ENCODE results near the gene EPHB2. TPM values are rescaled to one million over a fixed set of nuclear protein-coding genes. Genes with fewer than 3 reads are reported as not detected.

EPHB2 gene
- total RNA-seq, 6 experiments from 2014 or later: 13.1 to 36.4 (median 30.9) TPM

GRCh38 chr1:22751124-22751531 lies 40.5 kb downstream of the EPHB2 start:
- Mint-ChIP-seq H3K4me1 (ENCODE audit: low read depth) (peaks cover 62% of the 10 kb centered on the region), H3K36me3 (ENCODE audit: low read depth) (no peaks in the 10 kb centered on the region), H3K27ac (peak overlapping the region; percentile 96), H3K9me3 (no peaks in the 10 kb centered on the region), H3K27me3 (ENCODE audit: insufficient read depth) (peaks cover 2% of the 10 kb centered on the region; the same call in 1 of the 2 replicates), H3K4me3 (no peak overlapping the region)
- no peak for DNase-seq
- TF ChIP-seq CTCF (IDR thresholded peaks at IDR 0.05): no peak

DNA sequence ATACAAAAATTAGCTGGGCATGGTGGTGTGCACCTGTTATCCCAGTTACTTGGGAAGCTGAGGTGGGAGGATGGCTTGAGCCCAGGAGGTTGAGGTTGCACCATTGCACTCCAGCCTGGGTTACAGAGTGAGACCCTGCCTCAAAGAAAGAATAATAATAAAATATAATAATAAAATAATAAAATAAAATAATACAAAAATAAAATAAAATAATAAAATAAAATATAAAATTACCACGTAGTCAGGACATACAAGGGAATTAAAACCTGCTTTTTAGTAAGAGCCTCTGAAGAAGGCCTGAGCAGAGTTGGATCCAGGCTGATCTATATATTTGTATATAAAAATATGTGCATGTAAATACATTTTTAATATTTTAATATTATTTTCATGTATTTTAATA lies 41.7 kb downstream of the EPHB2 start:
- H3K27me3 Mint-ChIP-seq (ENCODE audit: insufficient read depth): peaks cover 2% of the 10 kb centered on the region; the same call in 1 of the 2 replicates

GRCh38 chr1:22753481-22753971 lies 42.9 kb downstream of the EPHB2 start:
- H3K9me3 Mint-ChIP-seq: no peaks in the 10 kb centered on the region
- H3K27ac Mint-ChIP-seq: peak overlapping the region; percentile 96
- H3K36me3 Mint-ChIP-seq (ENCODE audit: low read depth): no peaks in the 10 kb centered on the region
- TF ChIP-seq CTCF (IDR thresholded peaks at IDR 0.05): no peak
- H3K4me1 Mint-ChIP-seq (ENCODE audit: low read depth): peaks cover 41% of the 10 kb centered on the region
- peaks cover 2% of the 10 kb centered on the region; the same call in 1 of the 2 replicates for H3K27me3 Mint-ChIP-seq (ENCODE audit: insufficient read depth)
- peak; percentile 67 for DNase-seq
- peak overlapping the region; percentile 71 for H3K4me3 Mint-ChIP-seq

More for the DNA sequence above, 41.7 kb downstream of the EPHB2 start:
- DNase-seq: no peak
- Mint-ChIP-seq H3K4me1 (ENCODE audit: low read depth) (peaks cover 50% of the 10 kb centered on the region), H3K36me3 (ENCODE audit: low read depth) (no peaks in the 10 kb centered on the region), H3K4me3 (no peak overlapping the region), H3K9me3 (no peaks in the 10 kb centered on the region), H3K27ac (no peak overlapping the region)
- TF ChIP-seq CTCF (IDR thresholded peaks at IDR 0.05): no peak

- Mint-ChIP-seq H3K4me1 (ENCODE audit: low read depth) (peaks cover 37% of the 10 kb centered on the region), H3K27me3 (ENCODE audit: insufficient read depth) (peaks cover 4% of the 10 kb centered on the region; the same call in 1 of the 2 replicates), H3K27ac (peak overlapping the region; percentile 96), H3K36me3 (ENCODE audit: low read depth) (no peaks in the 10 kb centered on the region), H3K9me3 (no peaks in the 10 kb centered on the region), H3K4me3 (peak overlapping the region; percentile 71)
- no peak for TF ChIP-seq CTCF (IDR thresholded peaks at IDR 0.05)
- peak; percentile 17 for DNase-seq
These were observed 43.6 kb downstream of the EPHB2 start for GRCh38 chr1:22754106-22754768.

DNA sequence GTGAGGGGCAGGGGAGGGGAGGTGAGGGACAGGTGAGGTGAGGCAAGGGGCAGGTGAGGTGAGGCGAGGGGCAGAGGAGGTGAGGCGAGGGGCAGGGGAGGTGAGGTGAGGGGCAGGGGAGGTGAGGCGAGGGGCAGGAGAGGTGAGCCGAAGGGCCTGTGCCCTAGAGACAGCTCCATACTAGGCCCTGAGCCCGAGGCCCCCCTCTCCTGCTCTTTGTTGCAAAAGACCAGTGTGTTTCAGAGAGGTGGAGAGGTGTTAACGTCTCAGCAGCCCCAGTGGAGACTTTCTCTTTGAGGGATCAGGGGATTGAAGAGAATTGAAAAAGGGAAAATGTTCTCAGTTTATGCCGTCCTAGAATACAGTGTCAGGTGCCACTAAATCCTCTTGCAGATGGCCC lies 44.2 kb downstream of the EPHB2 start:
- Mint-ChIP-seq H3K27me3 (ENCODE audit: insufficient read depth) (peaks cover 4% of the 10 kb centered on the region; the same call in 1 of the 2 replicates), H3K4me3 (no peak overlapping the region)

More for the DNA sequence above, 44.2 kb downstream of the EPHB2 start:
- Mint-ChIP-seq H3K9me3 (no peaks in the 10 kb centered on the region), H3K36me3 (ENCODE audit: low read depth) (no peaks in the 10 kb centered on the region), H3K4me1 (ENCODE audit: low read depth) (peaks cover 32% of the 10 kb centered on the region), H3K27ac (no peak overlapping the region; the same call in 1 of the 2 replicates)
- DNase-seq: no peak
- TF ChIP-seq CTCF (IDR thresholded peaks at IDR 0.05): no peak
